Psoas muscle (tissue), 8 donors: Measurements from ENCODE around the gene MAPKAPK2. TPM values are rescaled to one million over a fixed set of nuclear protein-coding genes. Genes with fewer than 3 reads are reported as not detected.
A peak's percentile ranks its signal among the peaks of the same experiment; 100 is the strongest.

Experiments used
- ATAC-seq, 4 donors: fragments of 200-7000 bp; cut with Tn5 transposase; one replicate each; pipeline ENCODE4 v1.9.1; 2020; ENCODE audit warnings: moderate library complexity in 3 of 4, mild to moderate bottlenecking in 2 of 4
- DNase-seq, 2 donors: peaks; one replicate each; pipeline ENCODE4 v3.0.0-alpha.2; 2020
- H3K27ac ChIP-seq: fragments of 200-600 bp; one replicate; pipeline ENCODE4 v1.8.0; 2022
- H3K27me3 ChIP-seq, 3 donors: fragments of 200-600 bp in 1 of 3; one replicate each; pipeline versions ENCODE4 v1.6.1 to v1.8.0; 2013 to 2022; ENCODE audit warnings: low read length in 2 of 3, mild to moderate bottlenecking in 2 of 3, moderate library complexity in 1 of 3; ENCODE audit not compliant: insufficient read depth in 3 of 3
- H3K36me3 ChIP-seq, 2 donors: fragments of 200-600 bp in 1 of 2; one replicate each; pipeline versions ENCODE4 v1.6.1 to v1.8.0; 2013 to 2022; ENCODE audit warnings: low read depth in 1 of 2, mild to moderate bottlenecking in 1 of 2, moderate library complexity in 1 of 2; ENCODE audit not compliant: insufficient read depth in 1 of 2
- H3K4me1 ChIP-seq: fragments of 200-600 bp; one replicate; pipeline ENCODE4 v1.8.0; 2022
- H3K4me3 ChIP-seq: fragments of 200-600 bp; one replicate; pipeline ENCODE4 v1.8.0; 2022; ENCODE audit warnings: mild to moderate bottlenecking
- H3K9me3 ChIP-seq: fragments of 200-600 bp; one replicate; pipeline ENCODE4 v1.8.0; 2022
- CTCF ChIP-seq: fragments of 200-600 bp; IDR thresholded peaks from one replicate; pipeline ENCODE4 v1.8.0; 2022; ENCODE audit warnings: antibody characterized with exemption
- WGBS, 3 donors: extraction: QIAGEN DNeasy Blood & Tissue Kit; methylation state at CpG; one replicate each; pipeline versions ENCODE4 v1.1.6 to v1.1.7; 2013; 5-methylcytosine and 5-hydroxymethylcytosine counted together
- intact Hi-C, 2 donors: fragments of 100-400 bp; cut with DNase I; formaldehyde crosslinking; loops; one replicate each; pipeline versions ENCODE4 v1.11.0 to v1.14.2; 2022
- polyA plus RNA-seq, 3 donors: library from polyadenylated mRNA; stranded (reverse); fragments of 200-250 nt; gene quantifications; one replicate each; pipeline ENCODE4 v1.2.3, GENCODE V29; 2013
- total RNA-seq, 4 donors: library from RNA; stranded (reverse); fragmentation: NEBNext Ultra II Directional in 2 of 4; extraction: Animal tissue kit (Norgen Biotek cat#: 25700) in 2 of 4; gene quantifications; one replicate each; pipeline versions ENCODE4 v1.2.1 to v1.2.4, GENCODE V29; 2021 to 2023
- donor health status: healthy with polysubstance abuse.
- donor health status: DM: no; HTN: no; CAD: no; lungs with moderate emphysema.
- donor health status: Bipolar disorder and iron deficiency.
- donor health status: healthy.
- donor health status: DM: yes; HTN: yes; CAD: no.
- donor health status: DM: no; HTN: no; CAD: no.
- donor health status: DM: no; HTN: no; CAD: no.
- donor health status: DM: yes; HTN: yes; CAD: no.

The MAPKAPK2 gene
- total and polyA plus RNA-seq, 7 donors = 89.4 to 198 (median 139) TPM

- no peaks in the 10 kb centered on the region for H3K27me3 ChIP-seq
- H3K36me3 ChIP-seq = no peaks in the 10 kb centered on the region
- intact Hi-C loops = no loop called here
- no peak overlapping the region for H3K4me3 ChIP-seq
- 61 to 69% (median 62%) methylated on average over 8 of the region's 8 CpGs for WGBS, 3 donors
- peak overlapping the region; percentile 11 for H3K27ac ChIP-seq
- peaks cover 37% of the 10 kb centered on the region for H3K4me1 ChIP-seq
- no peak for TF ChIP-seq CTCF
- H3K9me3 ChIP-seq = no peaks in the 10 kb centered on the region
- ATAC-seq = no peak
- DNase-seq = no peak
Measured at GRCh38 chr1:206672011-206672688, 12.6 kb upstream of the MAPKAPK2 start.

- WGBS, 3 donors = 56 to 64% (median 59%) methylated on average over 6 of the region's 6 CpGs
- H3K27ac ChIP-seq = peak overlapping the region; percentile 11
- DNase-seq (no peak), ATAC-seq (no peak)
- H3K9me3 ChIP-seq = no peaks in the 10 kb centered on the region
- intact Hi-C loops = no loop called here
- no peaks in the 10 kb centered on the region for H3K27me3 ChIP-seq
- peaks cover 37% of the 10 kb centered on the region for H3K4me1 ChIP-seq
- no peak for TF ChIP-seq CTCF
- H3K36me3 ChIP-seq = no peaks in the 10 kb centered on the region
- H3K4me3 ChIP-seq = no peak overlapping the region
Measured at GRCh38 chr1:206672844-206673758, 11.6 kb upstream of the MAPKAPK2 start.

GRCh38 chr1:206674236-206674635 is 10.5 kb upstream of the MAPKAPK2 start:
- Histone ChIP-seq H3K4me1 (peaks cover 37% of the 10 kb centered on the region), H3K9me3 (no peaks in the 10 kb centered on the region), H3K27ac (peak overlapping the region; percentile 82), H3K27me3 (no peaks in the 10 kb centered on the region), H3K4me3 (no peak overlapping the region), H3K36me3 (no peaks in the 10 kb centered on the region)
- DNase-seq (no peak), ATAC-seq (peak in 1 of 4 donors; percentile 3)
- intact Hi-C loops = no loop called here
- 97 to 98% (median 97%) methylated on average over 3 of the region's 3 CpGs for WGBS, 3 donors
- TF ChIP-seq CTCF = no peak

- peaks cover 37% of the 10 kb centered on the region for H3K4me1 ChIP-seq
- WGBS, 3 donors = 49 to 90% (median 56%) methylated on average over 1 of the region's 1 CpG
Measured at GRCh38 chr1:206674745-206675175, 9.9 kb upstream of the MAPKAPK2 start.

More at GRCh38 chr1:206674745-206675175, 9.9 kb upstream of the MAPKAPK2 start:
- no peak for TF ChIP-seq CTCF
- no peaks in the 10 kb centered on the region for H3K36me3 ChIP-seq
- H3K27ac ChIP-seq = peak overlapping the region; percentile 82
- no peaks in the 10 kb centered on the region for H3K9me3 ChIP-seq
- DNase-seq (peak; percentile 62 to 75), ATAC-seq (peak; percentile 88 to 96 (median 94))
- intact Hi-C loops = no loop called here
- no peaks in the 10 kb centered on the region for H3K27me3 ChIP-seq
- no peak overlapping the region for H3K4me3 ChIP-seq
